Neural cell (in vitro differentiated cells): ENCODE data around the gene AQP12A. TPM values are rescaled to one million over a fixed set of nuclear protein-coding genes. Genes with fewer than 3 reads are reported as not detected.

Experiments used
- H2AFZ ChIP-seq: fragments of 200-600, 300-800 bp; sonication (generic), shearing (Covaris generic); 2 replicates; pipeline ENCODE4 v1.6.0; 2014; ENCODE audit warnings: low read depth, mild to moderate bottlenecking, antibody characterized with exemption, low read length, moderate library complexity
- H3F3A ChIP-seq: fragments of 200-600 bp; shearing (Covaris generic); 2 replicates; pipeline ENCODE4 v1.6.1; 2016; ENCODE audit warnings: mild to moderate bottlenecking, moderate library complexity, mixed read lengths, antibody characterized with exemption, low read length; ENCODE audit not compliant: insufficient read depth, poor library complexity, severe bottlenecking
- H3K27ac ChIP-seq: fragments of 200-600, 300-800 bp; sonication (generic), shearing (Covaris generic); 2 replicates; pipeline ENCODE4 v1.5.1; 2014; ENCODE audit warnings: mild to moderate bottlenecking, low read length, moderate library complexity
- H3K27me3 ChIP-seq: fragments of 300-800, 200-600 bp; sonication (generic), shearing (Covaris generic); 2 replicates; pipeline ENCODE4 v1.6.0; 2014; ENCODE audit warnings: mild to moderate bottlenecking, low read depth, low read length, moderate library complexity; ENCODE audit not compliant: insufficient read depth
- H3K36me3 ChIP-seq: fragments of 300-800, 200-600 bp; sonication (generic), shearing (Covaris generic); 2 replicates; pipeline ENCODE4 v1.5.1; 2014; ENCODE audit warnings: mild to moderate bottlenecking, antibody characterized with exemption, low read length, moderate library complexity; ENCODE audit not compliant: insufficient read depth
- H3K4me2 ChIP-seq: fragments of 300-800, 200-600 bp; sonication (generic), shearing (Covaris generic); 2 replicates; pipeline ENCODE4 v1.6.0; 2014; ENCODE audit warnings: mild to moderate bottlenecking, low read length
- H3K4me3 ChIP-seq: fragments of 300-800, 200-600 bp; sonication (generic), shearing (Covaris generic); 2 replicates; pipeline ENCODE4 v1.5.1; 2014; ENCODE audit warnings: mild to moderate bottlenecking, low read length, moderate library complexity
- H3K79me2 ChIP-seq: fragments of 200-600 bp; shearing (Covaris generic); replicated peaks from 2 replicates; pipeline ENCODE4 v1.6.0; 2014; ENCODE audit warnings: mild to moderate bottlenecking, low read length, moderate library complexity; ENCODE audit not compliant: insufficient read depth
- H3K9ac ChIP-seq: fragments of 300-800, 200-600 bp; sonication (generic), shearing (Covaris generic); 2 replicates; pipeline ENCODE4 v1.6.1; 2016; ENCODE audit warnings: mild to moderate bottlenecking, low read length, mixed read lengths
- H3K9me2 ChIP-seq: fragments of 200-600 bp; shearing (Covaris generic); 2 replicates; pipeline ENCODE4 v1.6.1; 2016; ENCODE audit warnings: mild to moderate bottlenecking, low read length, mixed read lengths; ENCODE audit not compliant: insufficient read depth
- H3K9me3 ChIP-seq: fragments of 200-600, 300-800 bp; sonication (generic), shearing (Covaris generic); 2 replicates; pipeline ENCODE4 v1.6.1; 2016; ENCODE audit warnings: mild to moderate bottlenecking, mixed run types, low read length, moderate library complexity, mixed read lengths
- H4K20me1 ChIP-seq: fragments of 200-600 bp; shearing (Covaris generic); 2 replicates; pipeline ENCODE4 v1.6.1; 2016; ENCODE audit warnings: mild to moderate bottlenecking, mixed run types; ENCODE audit not compliant: insufficient read depth
- EP300 ChIP-seq: fragments of 450-650 bp; conservative IDR thresholded peaks from 2 replicates; pipeline ENCODE4 v1.6.1; 2014; ENCODE audit warnings: antibody characterized with exemption, mild to moderate bottlenecking, moderate library complexity; ENCODE audit not compliant: poor library complexity, severe bottlenecking
- EZH2 ChIP-seq: fragments of 200-600, 300-800 bp; shearing (Covaris generic), sonication (generic); IDR thresholded peaks from 2 replicates; pipeline ENCODE4 v1.6.1; 2014; ENCODE audit warnings: antibody characterized with exemption, low read length, borderline replicate concordance, mild to moderate bottlenecking; ENCODE audit not compliant: insufficient read depth, poor library complexity, severe bottlenecking
- MXI1 ChIP-seq: fragments of 450-650 bp; conservative IDR thresholded peaks from 2 replicates; pipeline ENCODE4 v1.6.1; 2014; ENCODE audit warnings: antibody characterized with exemption, mild to moderate bottlenecking; ENCODE audit not compliant: poor library complexity, severe bottlenecking
- POLR2AphosphoS5 ChIP-seq: IDR thresholded peaks from 2 replicates; pipeline ENCODE4 v1.6.1; 2012
- RAD21 ChIP-seq: fragments of 450-650 bp; conservative IDR thresholded peaks from 2 replicates; pipeline ENCODE4 v1.6.1; 2014; ENCODE audit warnings: antibody characterized with exemption, mild to moderate bottlenecking, moderate library complexity
- SMC3 ChIP-seq: fragments of 450-650 bp; conservative IDR thresholded peaks from 2 replicates; pipeline ENCODE4 v1.6.1; 2014; ENCODE audit warnings: antibody characterized with exemption, mild to moderate bottlenecking, moderate library complexity; ENCODE audit not compliant: poor library complexity
- TAF1 ChIP-seq: IDR thresholded peaks from 2 replicates; pipeline ENCODE4 v1.6.1; 2012; ENCODE audit warnings: low read depth
- polyA plus RNA-seq: library from polyadenylated mRNA; depleted of rRNA; stranded (reverse); fragments of >200 nt; gene quantifications from 2 replicates; pipeline ENCODE4 v1.2.3, GENCODE V29; 2014
- TF ChIP-seq, protein P1 (sequence below): fragments of 450-650 bp; IDR thresholded peaks from 2 replicates; pipeline ENCODE4 v1.5.1; 2014; ENCODE audit warnings: antibody characterized with exemption, mild to moderate bottlenecking, moderate library complexity; ENCODE audit not compliant: poor library complexity, severe bottlenecking
- TF ChIP-seq, protein P2 (sequence below): IDR thresholded peaks from 2 replicates; pipeline ENCODE4 v1.6.1; 2012; ENCODE audit warnings: borderline replicate concordance

Gene AQP12A
- polyA plus RNA-seq, 1 donor from 2014 or later = not detected

DNA sequence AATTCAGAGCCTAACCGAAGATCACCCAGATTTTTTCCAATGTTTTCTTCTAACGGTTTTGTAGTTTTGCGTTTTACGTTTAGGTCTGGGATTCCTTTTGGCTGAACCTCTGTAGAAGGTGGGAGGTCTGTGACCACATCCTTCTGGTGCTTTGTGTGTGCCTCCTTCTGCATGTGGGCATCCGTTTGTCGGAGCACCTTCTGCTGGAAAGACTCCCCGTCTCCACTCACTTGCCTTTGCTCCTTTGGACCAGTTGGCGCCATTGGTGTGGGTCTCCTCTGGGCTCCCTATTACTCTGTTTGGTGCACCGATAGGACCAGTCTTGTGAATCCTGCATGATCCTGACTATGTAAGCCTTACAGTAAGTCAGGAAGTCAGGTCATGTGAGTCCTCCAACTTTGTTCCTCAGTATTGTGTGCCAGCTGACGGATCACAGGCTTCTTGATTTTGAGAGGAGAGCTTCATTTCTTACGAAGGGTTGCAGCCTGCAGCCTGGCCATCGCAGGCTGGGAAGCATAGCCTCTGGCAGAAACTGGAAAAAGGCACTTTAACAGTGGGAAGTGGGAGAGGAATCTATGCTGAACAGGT lies 13.6 kb downstream of the AQP12A start:
- Histone ChIP-seq H3K27ac (no peak overlapping the region), H3K9ac (no peak overlapping the region), H3F3A (no peaks in the 10 kb centered on the region), H4K20me1 (no peaks in the 10 kb centered on the region), H3K9me3 (no peaks in the 10 kb centered on the region), H3K27me3 (no peaks in the 10 kb centered on the region), H3K4me2 (no peak overlapping the region), H2AFZ (no peak overlapping the region), H3K9me2 (no peaks in the 10 kb centered on the region), H3K4me3 (no peak overlapping the region), H3K36me3 (no peaks in the 10 kb centered on the region), H3K79me2 (no peaks in the 10 kb centered on the region)
- TF ChIP-seq RAD21 (no peak), POLR2AphosphoS5 (no peak), SMC3 (no peak), EP300 (no peak), MXI1 (no peak), EZH2 (no peak), TAF1 (no peak)
- TF ChIP-seq, protein P1, sequence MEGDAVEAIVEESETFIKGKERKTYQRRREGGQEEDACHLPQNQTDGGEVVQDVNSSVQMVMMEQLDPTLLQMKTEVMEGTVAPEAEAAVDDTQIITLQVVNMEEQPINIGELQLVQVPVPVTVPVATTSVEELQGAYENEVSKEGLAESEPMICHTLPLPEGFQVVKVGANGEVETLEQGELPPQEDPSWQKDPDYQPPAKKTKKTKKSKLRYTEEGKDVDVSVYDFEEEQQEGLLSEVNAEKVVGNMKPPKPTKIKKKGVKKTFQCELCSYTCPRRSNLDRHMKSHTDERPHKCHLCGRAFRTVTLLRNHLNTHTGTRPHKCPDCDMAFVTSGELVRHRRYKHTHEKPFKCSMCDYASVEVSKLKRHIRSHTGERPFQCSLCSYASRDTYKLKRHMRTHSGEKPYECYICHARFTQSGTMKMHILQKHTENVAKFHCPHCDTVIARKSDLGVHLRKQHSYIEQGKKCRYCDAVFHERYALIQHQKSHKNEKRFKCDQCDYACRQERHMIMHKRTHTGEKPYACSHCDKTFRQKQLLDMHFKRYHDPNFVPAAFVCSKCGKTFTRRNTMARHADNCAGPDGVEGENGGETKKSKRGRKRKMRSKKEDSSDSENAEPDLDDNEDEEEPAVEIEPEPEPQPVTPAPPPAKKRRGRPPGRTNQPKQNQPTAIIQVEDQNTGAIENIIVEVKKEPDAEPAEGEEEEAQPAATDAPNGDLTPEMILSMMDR = no peak
- TF ChIP-seq, protein P2, sequence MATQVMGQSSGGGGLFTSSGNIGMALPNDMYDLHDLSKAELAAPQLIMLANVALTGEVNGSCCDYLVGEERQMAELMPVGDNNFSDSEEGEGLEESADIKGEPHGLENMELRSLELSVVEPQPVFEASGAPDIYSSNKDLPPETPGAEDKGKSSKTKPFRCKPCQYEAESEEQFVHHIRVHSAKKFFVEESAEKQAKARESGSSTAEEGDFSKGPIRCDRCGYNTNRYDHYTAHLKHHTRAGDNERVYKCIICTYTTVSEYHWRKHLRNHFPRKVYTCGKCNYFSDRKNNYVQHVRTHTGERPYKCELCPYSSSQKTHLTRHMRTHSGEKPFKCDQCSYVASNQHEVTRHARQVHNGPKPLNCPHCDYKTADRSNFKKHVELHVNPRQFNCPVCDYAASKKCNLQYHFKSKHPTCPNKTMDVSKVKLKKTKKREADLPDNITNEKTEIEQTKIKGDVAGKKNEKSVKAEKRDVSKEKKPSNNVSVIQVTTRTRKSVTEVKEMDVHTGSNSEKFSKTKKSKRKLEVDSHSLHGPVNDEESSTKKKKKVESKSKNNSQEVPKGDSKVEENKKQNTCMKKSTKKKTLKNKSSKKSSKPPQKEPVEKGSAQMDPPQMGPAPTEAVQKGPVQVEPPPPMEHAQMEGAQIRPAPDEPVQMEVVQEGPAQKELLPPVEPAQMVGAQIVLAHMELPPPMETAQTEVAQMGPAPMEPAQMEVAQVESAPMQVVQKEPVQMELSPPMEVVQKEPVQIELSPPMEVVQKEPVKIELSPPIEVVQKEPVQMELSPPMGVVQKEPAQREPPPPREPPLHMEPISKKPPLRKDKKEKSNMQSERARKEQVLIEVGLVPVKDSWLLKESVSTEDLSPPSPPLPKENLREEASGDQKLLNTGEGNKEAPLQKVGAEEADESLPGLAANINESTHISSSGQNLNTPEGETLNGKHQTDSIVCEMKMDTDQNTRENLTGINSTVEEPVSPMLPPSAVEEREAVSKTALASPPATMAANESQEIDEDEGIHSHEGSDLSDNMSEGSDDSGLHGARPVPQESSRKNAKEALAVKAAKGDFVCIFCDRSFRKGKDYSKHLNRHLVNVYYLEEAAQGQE = no peak

DNA sequence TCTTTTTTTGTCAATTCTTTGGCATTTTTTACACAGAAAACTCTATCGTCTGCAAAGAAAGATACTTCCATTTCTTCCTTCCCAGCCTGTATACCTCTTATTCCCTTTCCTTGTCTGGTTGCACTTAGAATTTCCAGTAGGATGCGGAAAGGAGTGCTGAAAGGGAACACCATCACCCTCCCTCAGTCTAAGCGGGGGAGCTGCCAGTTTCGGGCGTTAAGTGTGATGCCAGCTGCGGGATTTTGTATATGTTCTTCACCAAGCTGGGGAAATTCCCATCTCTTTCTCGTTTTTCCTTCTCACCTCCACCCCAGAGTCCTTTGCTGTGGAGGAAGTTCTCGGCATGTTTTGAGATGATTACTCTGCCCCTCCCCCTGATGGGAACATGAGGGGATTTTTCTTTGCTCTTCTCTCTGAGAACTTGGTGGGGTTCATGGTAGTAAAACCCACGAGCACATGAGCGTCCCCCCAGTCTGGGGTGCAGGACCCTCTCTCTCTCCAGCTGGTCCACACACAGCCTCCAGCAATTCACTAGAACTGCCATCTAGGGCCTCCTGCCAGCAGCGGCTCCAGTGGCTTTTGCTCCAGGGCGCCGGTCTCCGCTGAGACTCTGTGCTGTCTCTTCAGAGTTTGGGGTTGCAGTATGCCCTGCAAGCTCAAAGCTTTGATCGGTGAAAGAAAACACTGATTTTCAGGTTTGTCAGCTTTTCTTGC lies 15.5 kb downstream of the AQP12A start:
- H3K4me2 ChIP-seq = no peak overlapping the region
- no peaks in the 10 kb centered on the region for H3K9me3 ChIP-seq
- H3K9ac ChIP-seq = no peak overlapping the region
- H3K27ac ChIP-seq = no peak overlapping the region
- no peaks in the 10 kb centered on the region for H3F3A ChIP-seq
- no peak overlapping the region for H3K4me3 ChIP-seq
- no peaks in the 10 kb centered on the region for H3K79me2 ChIP-seq
- no peaks in the 10 kb centered on the region for H4K20me1 ChIP-seq
- H3K36me3 ChIP-seq = no peaks in the 10 kb centered on the region
- no peaks in the 10 kb centered on the region for H3K9me2 ChIP-seq
- no peaks in the 10 kb centered on the region for H3K27me3 ChIP-seq
- no peak for TF ChIP-seq EZH2
- no peak for TF ChIP-seq TAF1
- no peak for TF ChIP-seq EP300
- TF ChIP-seq MXI1 = no peak
- no peak for TF ChIP-seq RAD21
- H2AFZ ChIP-seq = no peak overlapping the region
